CD4-positive, alpha-beta T cell treated with Interleukin-6 for 4 hours (primary cell): Measurements from ENCODE around the gene ANAPC13.

Experiments used
- DNase-seq: peaks from one replicate; pipeline ENCODE4 v3.0.0-alpha.2; 2020; ENCODE audit warnings: mixed read lengths

ANAPC13 gene

DNA sequence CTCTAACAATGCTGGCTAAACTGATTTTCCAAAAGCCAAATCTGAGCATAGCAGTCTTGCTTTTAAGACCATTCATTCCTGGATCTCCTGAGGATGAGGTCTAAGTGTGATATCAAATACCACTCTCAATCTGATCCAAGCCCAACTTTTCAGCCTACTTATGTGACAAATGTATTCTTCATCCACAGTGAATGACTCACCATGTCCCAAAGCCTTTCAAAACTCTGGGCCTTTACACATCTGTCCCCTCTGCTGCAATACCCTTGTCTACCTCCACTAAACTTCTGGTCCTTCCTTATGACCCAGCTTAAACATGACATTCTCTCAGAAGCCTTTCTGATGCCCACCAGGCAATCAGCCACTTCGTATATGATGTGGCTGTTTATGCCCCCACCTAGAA, 4.6 kb downstream of the ANAPC13 start:
- no peak for DNase-seq

- DNase-seq, result no peak
These were observed 5.2 kb downstream of the ANAPC13 start for GRCh38 chr3:134480546-134480945.

- DNase-seq, result no peak
These were observed 7.8 kb downstream of the ANAPC13 start for GRCh38 chr3:134477938-134478337.

DNA sequence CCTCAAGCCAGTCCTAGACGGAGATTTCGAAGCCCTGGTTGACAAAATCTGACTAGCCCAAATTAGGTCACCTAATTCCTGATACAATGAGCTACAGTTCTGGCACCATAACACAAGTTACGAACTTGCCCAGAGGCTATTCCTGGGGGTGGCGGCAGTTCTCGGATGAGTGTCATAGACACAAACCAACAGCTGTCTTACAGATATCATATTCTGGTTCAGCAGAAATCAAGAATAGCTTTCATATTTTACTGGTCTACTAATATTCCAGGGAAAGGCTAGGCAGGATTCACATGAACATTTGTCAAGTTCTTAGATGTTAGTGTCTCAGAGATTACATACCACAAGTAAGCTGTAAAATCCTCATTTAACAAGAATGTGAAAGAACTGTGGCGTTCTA, 8.8 kb downstream of the ANAPC13 start:
- no peak for DNase-seq

DNA sequence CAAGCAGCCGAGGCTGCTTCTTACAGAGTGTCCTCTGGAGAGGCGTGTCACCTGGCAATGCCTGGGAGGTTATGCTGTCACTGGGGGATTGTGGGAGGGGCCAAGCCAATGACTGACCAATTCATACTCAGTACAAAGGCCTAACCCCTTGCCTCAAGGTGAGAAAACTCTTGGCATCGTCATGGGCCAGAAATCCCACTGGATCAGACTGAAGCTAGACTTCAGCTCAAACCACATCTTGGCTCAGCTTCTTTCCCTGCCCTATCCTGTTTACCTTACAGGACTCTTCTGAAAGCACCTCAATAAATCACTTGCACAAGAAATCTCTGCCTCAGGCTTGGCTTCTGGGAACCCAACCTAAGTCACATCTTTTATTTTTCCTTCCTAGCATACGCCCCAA, 9.5 kb downstream of the ANAPC13 start:
- DNase-seq, result no peak

DNA sequence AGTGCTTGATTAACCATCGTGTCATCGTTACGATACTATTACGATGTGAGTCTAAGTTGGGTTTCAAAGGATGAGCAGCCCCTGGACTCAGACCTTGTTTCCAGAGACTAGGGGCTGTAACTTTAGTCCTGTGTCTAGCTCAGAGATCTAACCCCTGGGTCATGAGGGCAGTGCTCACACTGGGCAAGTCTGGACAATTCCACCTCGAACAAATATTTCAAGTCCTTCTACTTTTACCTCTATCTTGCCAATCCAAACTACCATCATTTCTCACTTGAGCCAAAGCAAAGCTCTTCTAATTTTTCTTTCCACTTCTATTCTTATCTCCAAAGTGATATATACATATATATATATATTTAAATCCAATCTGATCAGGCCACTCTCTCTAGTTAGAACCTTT, 10.8 kb downstream of the ANAPC13 start:
- DNase-seq, result no peak

GRCh38 chr3:134473868-134474546, 11.8 kb downstream of the ANAPC13 start:
- DNase-seq, result peak; percentile 86

DNA sequence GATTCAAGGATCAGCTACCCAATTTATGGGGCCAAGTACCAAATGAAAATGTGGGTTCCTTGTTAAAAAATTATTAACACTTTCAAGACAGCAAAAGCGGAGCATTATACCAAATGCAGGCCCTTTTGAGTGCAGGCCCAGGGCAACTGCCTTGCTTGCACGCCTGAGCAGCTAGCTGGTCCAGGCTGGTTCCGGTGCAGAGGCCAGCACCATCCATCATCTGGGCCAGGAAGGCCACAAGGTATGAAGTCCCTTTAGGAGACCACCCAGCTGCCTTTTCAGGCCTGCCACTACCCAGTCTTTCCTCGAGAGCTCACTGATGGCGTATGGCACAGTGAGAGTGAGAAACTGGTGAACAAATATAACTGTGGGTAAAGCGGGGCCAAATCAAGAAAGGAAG, 13.0 kb downstream of the ANAPC13 start:
- DNase-seq, result no peak

- no peak for DNase-seq
These were observed 14.1 kb downstream of the ANAPC13 start for GRCh38 chr3:134471521-134472193.

- DNase-seq, result no peak
These were observed 17.3 kb downstream of the ANAPC13 start for GRCh38 chr3:134468519-134468918.

DNA sequence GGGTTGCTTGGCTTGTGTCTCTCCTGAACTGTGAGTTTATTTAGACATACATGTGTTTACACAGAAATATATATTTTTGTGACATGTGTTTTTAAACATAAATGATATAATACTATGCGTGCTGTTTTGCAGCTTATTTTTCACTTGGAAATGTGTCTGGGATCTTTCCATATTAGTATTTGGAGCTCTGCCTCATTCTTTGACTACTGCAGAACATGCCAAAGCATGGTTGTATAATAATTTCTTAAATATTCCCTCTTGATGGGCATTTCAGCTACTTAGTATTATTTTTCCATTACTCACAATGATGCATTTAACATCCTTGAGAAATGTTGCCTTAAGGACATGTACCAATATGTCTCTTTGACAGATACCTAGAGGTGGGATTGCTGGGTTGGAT, 19.5 kb downstream of the ANAPC13 start:
- no peak for DNase-seq

GRCh38 chr3:134464689-134465365, 21.0 kb downstream of the ANAPC13 start:
- DNase-seq, result no peak

DNA sequence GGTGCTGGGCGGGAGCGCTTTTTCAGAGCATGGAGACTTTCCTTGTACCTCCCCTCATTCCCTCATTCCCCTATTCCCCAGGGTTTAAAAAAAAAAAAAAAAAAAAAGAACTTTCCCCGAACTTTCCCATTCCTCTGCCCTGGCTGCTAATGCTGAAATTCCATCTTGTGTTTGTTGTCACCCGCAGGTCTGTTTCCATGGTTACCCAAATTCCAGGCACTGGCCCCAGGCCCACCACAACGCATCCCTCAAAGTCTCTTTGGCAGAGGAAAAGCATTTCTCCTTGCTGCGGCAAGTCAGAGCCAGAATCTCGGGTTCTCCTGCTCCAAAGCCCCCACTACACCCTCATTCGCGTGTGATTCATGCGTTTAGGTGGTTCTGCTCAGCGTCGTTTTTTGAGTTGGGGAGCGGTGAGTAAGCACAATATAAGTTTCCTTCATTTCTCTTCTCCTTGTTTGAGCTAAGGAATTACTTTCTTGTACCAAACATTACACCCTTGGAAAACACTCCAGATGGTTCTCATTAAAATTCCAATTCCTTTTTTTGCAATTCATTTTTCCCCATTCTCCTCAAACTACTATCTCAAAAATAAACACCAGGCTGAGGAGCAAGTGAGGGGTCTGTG, 21.6 kb downstream of the ANAPC13 start:
- no peak for DNase-seq

GRCh38 chr3:134463676-134464063, 22.1 kb downstream of the ANAPC13 start:
- no peak for DNase-seq

- DNase-seq, result no peak
These were observed 23.3 kb downstream of the ANAPC13 start for GRCh38 chr3:134462331-134462941.

DNA sequence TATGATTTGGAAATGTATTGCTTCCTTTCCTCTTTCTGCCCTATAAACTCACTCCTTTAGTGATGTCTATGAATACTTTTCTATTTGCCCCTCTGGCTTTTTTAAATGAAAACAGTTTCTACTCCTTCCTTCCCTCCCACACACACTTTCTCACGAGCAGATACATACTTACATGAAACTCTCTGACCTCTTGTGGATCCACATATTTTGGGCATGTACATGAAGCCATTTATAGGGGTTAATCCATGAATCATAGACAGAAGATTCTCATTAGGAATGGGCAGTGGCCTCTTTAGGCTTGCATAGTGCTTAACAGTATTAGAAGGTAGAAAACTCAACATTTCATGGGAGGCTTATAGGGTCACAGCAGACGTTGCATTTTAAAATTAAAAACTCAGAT, 24.8 kb downstream of the ANAPC13 start:
- no peak for DNase-seq

DNA sequence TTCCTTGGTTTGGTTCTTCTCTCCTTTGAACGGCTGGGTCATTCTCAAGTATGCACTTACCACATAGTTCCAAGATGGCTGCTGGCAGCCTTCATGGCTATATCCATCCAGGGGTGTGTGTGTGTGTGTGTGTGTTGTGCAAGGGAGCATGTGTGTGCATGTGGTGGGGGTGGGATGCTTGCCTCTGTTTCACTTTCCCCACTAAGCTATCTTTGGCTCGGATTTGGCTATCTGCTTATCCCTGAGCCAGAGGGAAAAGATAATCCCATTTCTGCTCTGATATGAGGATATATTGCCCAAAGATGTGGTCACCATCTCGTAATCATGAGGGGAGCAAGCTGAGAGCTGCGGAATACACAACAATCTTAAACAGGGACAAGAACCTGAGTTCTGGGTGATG, 26.2 kb downstream of the ANAPC13 start:
- no peak for DNase-seq

- no peak for DNase-seq
These were observed 27.3 kb downstream of the ANAPC13 start for GRCh38 chr3:134458406-134458945.

DNA sequence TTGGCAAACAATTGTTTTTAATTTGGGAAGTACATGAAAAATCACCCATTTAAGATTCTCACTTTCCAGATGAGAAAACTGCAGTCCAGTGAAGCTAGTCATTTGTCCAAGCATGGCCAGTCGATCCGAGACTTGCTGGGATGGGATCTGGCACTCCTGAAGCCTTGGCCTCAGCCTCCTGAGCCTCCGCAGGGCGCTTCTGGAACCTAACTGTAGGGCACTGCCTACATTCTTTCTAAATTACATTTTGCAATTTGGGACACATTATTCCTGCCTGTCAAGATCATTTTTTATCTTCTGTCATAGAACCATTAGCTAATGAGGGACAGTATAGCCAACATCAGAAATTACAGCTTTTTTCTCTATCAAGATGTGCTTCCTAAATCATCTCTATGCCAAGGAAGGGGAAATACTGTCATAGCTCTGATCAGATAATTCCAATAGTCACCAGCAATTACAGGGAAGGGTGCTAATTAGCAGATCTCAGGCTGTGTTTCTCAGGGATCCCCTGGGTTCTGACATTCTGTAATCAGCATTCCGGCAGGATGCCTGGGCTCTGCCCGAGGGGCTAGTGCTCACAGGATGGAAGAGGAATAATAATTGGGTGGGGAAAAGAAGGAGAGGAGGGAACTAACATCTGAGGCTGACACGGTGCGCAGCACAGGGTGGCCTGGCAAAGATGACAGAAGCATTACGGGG, 28.3 kb downstream of the ANAPC13 start:
- DNase-seq, result no peak

GRCh38 chr3:134453631-134454030, 32.2 kb downstream of the ANAPC13 start:
- DNase-seq, result no peak

GRCh38 chr3:134449951-134450350, 35.8 kb downstream of the ANAPC13 start:
- no peak for DNase-seq

- no peak for DNase-seq
These were observed 36.5 kb downstream of the ANAPC13 start for GRCh38 chr3:134449277-134449676.
